ENCODE data around the gene NCOA1. TPM values are rescaled to one million over a fixed set of nuclear protein-coding genes. Genes with fewer than 3 reads are reported as not detected.

The NCOA1 gene
- total RNA-seq, 1 experiment from 2014 or later, result 4.1 TPM

DNA sequence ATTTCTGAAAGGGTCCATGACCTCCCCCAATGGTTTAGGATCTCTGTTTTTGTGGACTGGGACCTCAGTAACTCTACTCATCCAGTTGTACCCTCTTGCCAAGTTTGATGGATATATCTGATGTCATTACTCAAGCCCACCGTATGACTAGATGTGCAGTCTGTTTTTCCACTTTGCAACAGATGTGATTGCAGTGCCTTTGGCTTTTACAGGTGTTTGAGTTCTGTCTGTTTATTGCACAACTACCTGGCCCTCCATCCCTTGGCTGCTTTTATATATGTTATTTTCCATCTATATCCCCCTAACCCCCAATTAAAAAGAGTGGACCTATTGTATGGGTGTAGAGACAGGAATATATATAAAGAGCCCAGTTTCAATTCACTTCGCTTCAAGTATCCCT is 10.8 kb downstream of the NCOA1 start:
- Histone ChIP-seq H3K9me3 (ENCODE audit: low read length) (no peaks in the 10 kb centered on the region), H3K79me2 (ENCODE audit: low read length) (no peaks in the 10 kb centered on the region), H3K27me3 (ENCODE audit: low read length) (no peaks in the 10 kb centered on the region), H3K9me2 (replicated peaks; ENCODE audit: insufficient read depth, low read length) (no peaks in the 10 kb centered on the region), H3K4me3 (ENCODE audit: low read length) (no peak overlapping the region), H3K4me2 (ENCODE audit: low read depth, low read length, poor library complexity, severe bottlenecking) (no peak overlapping the region), H3K9ac (ENCODE audit: low read length) (no peak overlapping the region), H2AFZ (ENCODE audit: low read length) (no peak overlapping the region), H4K20me1 (ENCODE audit: insufficient read depth, low read depth, low read length) (no peaks in the 10 kb centered on the region), H3K27ac (ENCODE audit: low read length) (no peak overlapping the region), H3K4me1 (ENCODE audit: low read length) (no peaks in the 10 kb centered on the region), H3K36me3 (ENCODE audit: insufficient read depth, low read length) (no peaks in the 10 kb centered on the region)
- no peak for DNase-seq

DNA sequence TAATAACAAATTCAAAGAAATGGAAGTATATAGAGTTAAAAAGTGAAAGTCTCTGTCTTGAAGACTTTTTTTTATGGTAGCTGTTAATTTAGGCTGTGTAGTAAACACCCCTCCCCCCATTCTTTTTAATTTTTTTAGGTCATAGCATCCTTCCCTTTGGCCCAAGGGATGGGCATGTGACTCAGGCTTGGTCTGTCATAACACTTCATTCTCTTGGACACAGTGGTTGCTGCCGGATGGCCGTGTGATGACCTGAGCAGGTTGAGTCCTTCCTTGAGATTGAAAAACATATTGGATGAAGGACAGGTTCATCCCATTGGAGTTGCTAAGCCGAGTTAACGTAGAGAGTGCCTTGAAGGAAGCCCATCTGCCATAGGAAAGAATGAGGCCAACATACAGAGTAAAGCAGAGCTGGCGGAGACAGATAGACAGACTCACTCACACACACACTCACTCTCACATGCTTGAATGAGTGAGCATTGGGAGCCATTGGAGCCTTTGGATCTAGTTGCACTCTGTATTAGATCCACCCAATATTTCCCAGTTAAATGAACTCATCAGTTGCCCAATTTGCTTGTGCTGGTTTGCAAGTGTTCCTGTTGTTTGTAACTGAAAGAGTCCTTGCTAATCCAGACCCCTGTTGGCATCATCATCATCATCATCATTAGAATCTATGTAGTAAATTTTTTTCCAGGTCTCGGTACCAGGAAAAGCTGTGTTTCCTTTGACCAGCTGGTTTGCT is 14.7 kb downstream of the NCOA1 start:
- Histone ChIP-seq H3K27me3 (ENCODE audit: low read length) (no peaks in the 10 kb centered on the region), H4K20me1 (ENCODE audit: insufficient read depth, low read depth, low read length) (no peaks in the 10 kb centered on the region; the same call in 1 of the 2 replicates), H3K9me3 (ENCODE audit: low read length) (no peaks in the 10 kb centered on the region), H3K36me3 (ENCODE audit: insufficient read depth, low read length) (no peaks in the 10 kb centered on the region), H3K27ac (ENCODE audit: low read length) (no peak overlapping the region), H3K9ac (ENCODE audit: low read length) (no peak overlapping the region), H3K4me1 (ENCODE audit: low read length) (no peaks in the 10 kb centered on the region), H3K79me2 (ENCODE audit: low read length) (no peaks in the 10 kb centered on the region), H3K4me3 (ENCODE audit: low read length) (no peak overlapping the region), H2AFZ (ENCODE audit: low read length) (no peak overlapping the region), H3K9me2 (replicated peaks; ENCODE audit: insufficient read depth, low read length) (no peaks in the 10 kb centered on the region), H3K4me2 (ENCODE audit: low read depth, low read length, poor library complexity, severe bottlenecking) (no peak overlapping the region)
- no peak for DNase-seq

DNA sequence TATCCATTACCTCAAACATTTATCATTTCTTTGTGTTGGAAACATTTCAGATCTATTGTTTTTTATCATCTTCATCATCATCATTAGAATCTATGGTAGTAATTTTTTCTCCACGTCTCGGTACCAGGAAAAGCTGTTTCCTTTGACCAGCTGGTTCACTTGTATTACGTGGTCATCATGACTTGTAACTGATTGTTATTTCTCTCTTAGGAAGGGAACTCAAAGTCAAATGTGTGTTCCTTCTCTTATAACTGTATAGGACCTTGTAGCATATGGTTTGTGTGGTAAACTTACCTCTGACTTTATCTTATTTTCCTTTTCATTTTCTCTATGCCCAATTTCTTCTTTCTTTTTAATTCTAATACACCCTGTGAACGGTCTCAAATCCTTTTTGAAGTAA is 16.5 kb downstream of the NCOA1 start:
- Histone ChIP-seq H3K4me3 (ENCODE audit: low read length) (no peak overlapping the region), H3K4me1 (ENCODE audit: low read length) (no peaks in the 10 kb centered on the region), H3K9me2 (replicated peaks; ENCODE audit: insufficient read depth, low read length) (no peaks in the 10 kb centered on the region), H3K36me3 (ENCODE audit: insufficient read depth, low read length) (no peaks in the 10 kb centered on the region), H3K27ac (ENCODE audit: low read length) (no peak overlapping the region), H3K79me2 (ENCODE audit: low read length) (no peaks in the 10 kb centered on the region), H2AFZ (ENCODE audit: low read length) (no peak overlapping the region), H3K9me3 (ENCODE audit: low read length) (no peaks in the 10 kb centered on the region), H3K4me2 (ENCODE audit: low read depth, low read length, poor library complexity, severe bottlenecking) (no peak overlapping the region), H3K27me3 (ENCODE audit: low read length) (no peaks in the 10 kb centered on the region), H4K20me1 (ENCODE audit: insufficient read depth, low read depth, low read length) (peaks cover 7% of the 10 kb centered on the region), H3K9ac (ENCODE audit: low read length) (no peak overlapping the region)
- no peak for DNase-seq

DNA sequence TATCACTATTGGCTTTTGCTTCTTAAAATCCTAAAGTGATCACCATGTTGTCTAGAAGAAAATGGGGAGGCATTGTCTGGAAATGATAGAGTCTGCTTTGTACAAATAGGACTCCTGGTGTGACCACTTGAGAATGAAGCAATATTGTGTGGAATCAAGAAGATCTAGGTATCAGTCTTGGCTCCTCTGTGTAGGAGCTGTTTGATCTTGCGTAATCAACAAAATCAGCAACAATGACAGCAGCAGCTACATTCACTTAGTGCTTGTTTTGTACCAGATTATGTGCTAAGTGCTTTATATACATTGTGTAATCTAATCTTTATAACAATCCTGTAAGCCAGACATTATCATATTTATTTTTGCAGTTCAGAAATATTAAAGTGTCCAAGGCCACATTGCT is 17.8 kb downstream of the NCOA1 start:
- no peak overlapping the region for H3K4me2 ChIP-seq (ENCODE audit: low read depth, low read length, poor library complexity, severe bottlenecking)
- H3K36me3 ChIP-seq (ENCODE audit: insufficient read depth, low read length), result no peaks in the 10 kb centered on the region
- H3K4me3 ChIP-seq (ENCODE audit: low read length), result no peak overlapping the region
- no peaks in the 10 kb centered on the region for H3K9me3 ChIP-seq (ENCODE audit: low read length)
- H3K79me2 ChIP-seq (ENCODE audit: low read length), result no peaks in the 10 kb centered on the region
- H3K9ac ChIP-seq (ENCODE audit: low read length), result no peak overlapping the region
- no peaks in the 10 kb centered on the region for H3K27me3 ChIP-seq (ENCODE audit: low read length)
- H3K9me2 ChIP-seq (replicated peaks; ENCODE audit: insufficient read depth, low read length), result no peaks in the 10 kb centered on the region
- no peak overlapping the region for H3K27ac ChIP-seq (ENCODE audit: low read length)
- DNase-seq, result no peak
- H4K20me1 ChIP-seq (ENCODE audit: insufficient read depth, low read depth, low read length), result peaks cover 8% of the 10 kb centered on the region
- H2AFZ ChIP-seq (ENCODE audit: low read length), result no peak overlapping the region
- H3K4me1 ChIP-seq (ENCODE audit: low read length), result no peaks in the 10 kb centered on the region

DNA sequence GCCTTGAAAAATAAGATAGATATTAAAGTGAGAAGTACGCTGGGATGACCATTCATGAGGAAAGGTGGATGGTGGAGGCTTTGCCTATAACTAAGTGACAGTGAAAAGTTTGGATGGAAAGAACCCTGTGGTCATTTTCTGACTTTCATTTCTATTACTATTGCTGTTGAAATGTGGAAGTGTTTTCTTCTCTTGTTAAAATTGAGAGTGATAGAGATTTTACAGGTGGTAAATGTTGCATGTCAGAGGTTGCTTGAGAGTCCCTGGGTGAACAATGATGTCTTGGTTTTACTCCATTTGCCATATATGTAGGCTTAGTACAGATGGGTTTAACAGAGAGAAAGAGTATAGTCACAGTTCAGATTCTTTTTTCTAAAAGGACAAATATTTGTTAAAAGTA is 18.4 kb downstream of the NCOA1 start:
- peaks cover 8% of the 10 kb centered on the region for H4K20me1 ChIP-seq (ENCODE audit: insufficient read depth, low read depth, low read length)
- H3K9me2 ChIP-seq (replicated peaks; ENCODE audit: insufficient read depth, low read length), result no peaks in the 10 kb centered on the region
- H2AFZ ChIP-seq (ENCODE audit: low read length), result no peak overlapping the region
- no peak overlapping the region for H3K4me3 ChIP-seq (ENCODE audit: low read length)
- DNase-seq, result no peak
- no peak overlapping the region for H3K9ac ChIP-seq (ENCODE audit: low read length)
- no peaks in the 10 kb centered on the region for H3K36me3 ChIP-seq (ENCODE audit: insufficient read depth, low read length)
- no peaks in the 10 kb centered on the region for H3K4me1 ChIP-seq (ENCODE audit: low read length)
- no peak overlapping the region for H3K27ac ChIP-seq (ENCODE audit: low read length)
- H3K9me3 ChIP-seq (ENCODE audit: low read length), result no peaks in the 10 kb centered on the region
- no peaks in the 10 kb centered on the region for H3K27me3 ChIP-seq (ENCODE audit: low read length)
- no peaks in the 10 kb centered on the region for H3K79me2 ChIP-seq (ENCODE audit: low read length)
- no peak overlapping the region for H3K4me2 ChIP-seq (ENCODE audit: low read depth, low read length, poor library complexity, severe bottlenecking)

DNA sequence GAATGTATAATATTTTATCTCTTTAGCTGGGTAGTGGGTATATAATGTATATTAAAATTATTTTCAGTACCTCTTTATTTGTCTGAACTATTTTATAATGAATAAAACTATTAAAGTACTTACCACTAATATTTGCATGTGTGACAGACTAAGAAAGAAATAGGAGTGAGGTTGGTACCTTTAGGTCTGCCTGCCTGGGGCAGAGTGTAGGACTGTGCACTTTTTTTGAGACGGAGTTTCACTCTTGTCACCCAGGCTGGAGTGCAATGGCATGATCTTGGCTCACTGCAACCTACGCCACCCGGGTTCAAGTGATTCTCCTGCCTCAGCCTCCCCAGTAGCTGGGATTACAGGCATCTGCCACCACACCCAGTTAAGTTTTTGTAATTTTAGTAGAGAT is 18.8 kb downstream of the NCOA1 start:
- H2AFZ ChIP-seq (ENCODE audit: low read length), result no peak overlapping the region
- H3K36me3 ChIP-seq (ENCODE audit: insufficient read depth, low read length), result no peaks in the 10 kb centered on the region
- no peaks in the 10 kb centered on the region for H3K4me1 ChIP-seq (ENCODE audit: low read length)
- no peaks in the 10 kb centered on the region for H3K9me2 ChIP-seq (replicated peaks; ENCODE audit: insufficient read depth, low read length)
- peaks cover 8% of the 10 kb centered on the region for H4K20me1 ChIP-seq (ENCODE audit: insufficient read depth, low read depth, low read length)
- no peak overlapping the region for H3K9ac ChIP-seq (ENCODE audit: low read length)
- H3K4me3 ChIP-seq (ENCODE audit: low read length), result no peak overlapping the region
- H3K9me3 ChIP-seq (ENCODE audit: low read length), result no peaks in the 10 kb centered on the region
- no peak overlapping the region for H3K27ac ChIP-seq (ENCODE audit: low read length)
- no peak for DNase-seq
- no peak overlapping the region for H3K4me2 ChIP-seq (ENCODE audit: low read depth, low read length, poor library complexity, severe bottlenecking)
- no peaks in the 10 kb centered on the region for H3K27me3 ChIP-seq (ENCODE audit: low read length)
- H3K79me2 ChIP-seq (ENCODE audit: low read length), result no peaks in the 10 kb centered on the region

DNA sequence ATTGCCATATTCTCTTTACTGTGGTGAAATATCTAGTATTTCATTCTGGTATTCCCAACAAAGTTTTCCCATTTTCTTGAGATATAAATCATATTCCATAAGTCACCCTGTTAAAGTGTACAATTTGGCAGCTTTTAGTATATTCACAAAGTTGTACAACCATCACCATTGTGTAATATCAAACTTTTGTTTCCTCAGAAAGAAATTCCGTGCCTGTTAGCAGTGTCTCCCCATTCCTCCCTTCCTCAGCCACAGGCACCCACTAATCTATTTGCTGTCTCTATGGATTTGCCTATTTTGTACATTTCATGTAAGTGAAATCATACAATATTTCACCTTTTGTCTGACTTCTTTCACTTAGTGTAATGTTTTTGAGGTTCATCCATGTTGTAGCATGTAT is 19.7 kb downstream of the NCOA1 start:
- peak; percentile 19 for DNase-seq
- Histone ChIP-seq H3K4me3 (ENCODE audit: low read length) (no peak overlapping the region), H4K20me1 (ENCODE audit: insufficient read depth, low read depth, low read length) (peaks cover 8% of the 10 kb centered on the region)

DNA sequence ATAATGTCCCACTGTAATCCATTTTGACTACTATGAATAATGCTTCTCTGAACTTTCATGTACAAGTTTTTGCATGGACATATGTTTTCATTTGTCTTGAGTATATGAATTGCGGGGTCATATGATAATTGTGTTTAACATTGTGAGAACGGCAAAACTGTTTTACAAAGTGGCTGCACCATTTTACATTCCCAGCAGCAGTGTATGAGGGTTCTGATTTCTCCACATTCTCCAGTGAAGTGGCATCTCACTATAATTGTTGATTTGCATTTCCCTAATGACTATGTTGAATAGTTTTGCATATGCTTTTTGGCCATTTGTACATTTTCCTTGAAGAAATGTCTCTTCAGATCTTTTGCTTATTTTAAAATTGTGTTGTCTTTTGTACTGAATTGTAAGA is 20.1 kb downstream of the NCOA1 start:
- Histone ChIP-seq H3K9me3 (ENCODE audit: low read length) (no peaks in the 10 kb centered on the region), H3K4me2 (ENCODE audit: low read depth, low read length, poor library complexity, severe bottlenecking) (no peak overlapping the region), H3K79me2 (ENCODE audit: low read length) (no peaks in the 10 kb centered on the region), H3K4me3 (ENCODE audit: low read length) (no peak overlapping the region), H2AFZ (ENCODE audit: low read length) (no peak overlapping the region), H3K36me3 (ENCODE audit: insufficient read depth, low read length) (no peaks in the 10 kb centered on the region), H3K27ac (ENCODE audit: low read length) (no peak overlapping the region), H3K4me1 (ENCODE audit: low read length) (no peaks in the 10 kb centered on the region), H3K27me3 (ENCODE audit: low read length) (no peaks in the 10 kb centered on the region), H3K9me2 (replicated peaks; ENCODE audit: insufficient read depth, low read length) (no peaks in the 10 kb centered on the region), H3K9ac (ENCODE audit: low read length) (no peak overlapping the region), H4K20me1 (ENCODE audit: insufficient read depth, low read depth, low read length) (peaks cover 8% of the 10 kb centered on the region)
- peak; percentile 31 for DNase-seq

More for the DNA sequence above, 19.7 kb downstream of the NCOA1 start:
- no peaks in the 10 kb centered on the region for H3K27me3 ChIP-seq (ENCODE audit: low read length)
- H3K9ac ChIP-seq (ENCODE audit: low read length), result no peak overlapping the region
- no peaks in the 10 kb centered on the region for H3K9me2 ChIP-seq (replicated peaks; ENCODE audit: insufficient read depth, low read length)
- no peak overlapping the region for H2AFZ ChIP-seq (ENCODE audit: low read length)
- H3K27ac ChIP-seq (ENCODE audit: low read length), result no peak overlapping the region
- no peak overlapping the region for H3K4me2 ChIP-seq (ENCODE audit: low read depth, low read length, poor library complexity, severe bottlenecking)
- H3K36me3 ChIP-seq (ENCODE audit: insufficient read depth, low read length), result no peaks in the 10 kb centered on the region
- H3K9me3 ChIP-seq (ENCODE audit: low read length), result no peaks in the 10 kb centered on the region
- H3K4me1 ChIP-seq (ENCODE audit: low read length), result no peaks in the 10 kb centered on the region
- no peaks in the 10 kb centered on the region for H3K79me2 ChIP-seq (ENCODE audit: low read length)

All from Karpas-422 (cell line).